HuH-7 (cell line): ENCODE results near the gene PFKFB3.
A peak's percentile ranks its signal among the peaks of the same experiment; 100 is the strongest.
"Not testable (repeated sequence)": the region's sequence is repeated elsewhere in the genome, so short reads cannot be mapped to it uniquely, and the experiment has no call there.

Source experiments
- DNase-seq: peaks from one replicate; pipeline ENCODE4 v3.0.0; 2011; ENCODE audit warnings: low spot score

Gene PFKFB3

DNA sequence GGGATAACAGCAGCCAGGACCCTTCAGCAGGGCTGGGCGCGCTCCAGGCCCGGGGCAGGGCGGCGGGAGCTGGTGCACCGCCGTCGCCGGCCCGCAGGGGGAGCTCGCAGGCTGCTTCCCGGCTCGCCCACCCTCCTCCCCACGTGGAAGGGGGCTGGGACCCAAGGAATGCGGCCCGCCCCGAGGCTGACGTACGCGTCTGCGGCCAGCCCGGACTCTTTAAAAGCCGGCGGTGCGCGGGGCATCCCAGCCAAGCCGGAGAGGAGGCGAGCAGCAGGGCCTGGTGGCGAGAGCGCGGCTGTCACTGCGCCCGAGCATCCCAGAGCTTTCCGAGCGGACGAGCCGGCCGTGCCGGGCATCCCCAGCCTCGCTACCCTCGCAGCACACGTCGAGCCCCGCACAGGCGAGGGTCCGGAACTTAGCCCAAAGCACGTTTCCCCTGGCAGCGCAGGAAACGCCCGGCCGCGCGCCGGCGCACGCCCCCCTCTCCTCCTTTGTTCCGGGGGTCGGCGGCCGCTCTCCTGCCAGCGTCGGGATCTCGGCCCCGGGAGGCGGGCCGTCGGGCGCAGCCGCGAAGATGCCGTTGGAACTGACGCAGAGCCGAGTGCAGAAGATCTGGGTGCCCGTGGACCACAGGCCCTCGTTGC is at the start of gene PFKFB3:
TSS of gene PFKFB3 (plus strand) at position 249 of the 647 bp plus-strand sequence. CDS start at position 578, 329 bp downstream.
- peak; percentile 99 for DNase-seq

- DNase-seq, result no peak
Observed at GRCh38 chr10:6153845-6154244, 48.9 kb upstream of the PFKFB3 start.

- no peak for DNase-seq
Observed at GRCh38 chr10:6154566-6154965, 48.2 kb upstream of the PFKFB3 start.

GRCh38 chr10:6158276-6158675 is 44.5 kb upstream of the PFKFB3 start:
- no peak for DNase-seq

GRCh38 chr10:6161921-6162320 is 40.8 kb upstream of the PFKFB3 start:
- no peak for DNase-seq

DNA sequence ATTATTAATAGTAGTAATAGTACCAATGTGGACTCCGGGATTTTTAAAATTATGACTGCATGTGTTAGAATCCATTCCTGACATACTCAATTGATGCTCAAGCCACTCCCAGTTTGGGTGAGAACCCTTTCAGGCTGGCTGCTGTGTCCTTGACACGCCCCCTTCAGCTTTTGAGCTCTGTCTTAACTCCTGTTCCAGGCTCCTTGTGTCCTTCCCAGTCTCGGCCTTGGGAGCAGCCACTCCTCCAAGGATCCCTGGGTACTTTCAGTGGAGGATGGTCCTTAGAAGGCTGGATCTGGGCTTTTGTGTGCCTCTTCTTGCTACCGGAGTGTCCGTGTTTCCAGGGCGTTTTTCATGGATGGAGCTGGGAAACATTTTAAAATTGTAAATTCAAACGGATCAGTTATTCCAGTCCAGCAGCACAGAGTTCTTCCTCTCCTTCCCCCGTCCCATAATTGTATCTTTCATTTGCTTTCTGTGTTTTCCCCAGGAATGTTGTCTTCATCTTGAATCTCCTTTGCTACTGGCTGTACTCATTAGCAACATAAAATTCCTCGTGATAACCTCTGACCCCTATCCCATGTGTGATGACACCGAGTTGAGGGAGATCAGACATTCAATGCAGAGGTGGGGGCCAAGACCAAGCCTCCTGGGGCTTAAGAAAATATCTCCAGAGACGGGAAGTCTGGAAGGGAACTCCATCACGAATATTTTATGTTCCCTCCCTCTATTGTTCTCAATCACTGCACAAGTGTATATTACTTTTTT is 40.0 kb upstream of the PFKFB3 start:
- DNase-seq, result no peak

DNA sequence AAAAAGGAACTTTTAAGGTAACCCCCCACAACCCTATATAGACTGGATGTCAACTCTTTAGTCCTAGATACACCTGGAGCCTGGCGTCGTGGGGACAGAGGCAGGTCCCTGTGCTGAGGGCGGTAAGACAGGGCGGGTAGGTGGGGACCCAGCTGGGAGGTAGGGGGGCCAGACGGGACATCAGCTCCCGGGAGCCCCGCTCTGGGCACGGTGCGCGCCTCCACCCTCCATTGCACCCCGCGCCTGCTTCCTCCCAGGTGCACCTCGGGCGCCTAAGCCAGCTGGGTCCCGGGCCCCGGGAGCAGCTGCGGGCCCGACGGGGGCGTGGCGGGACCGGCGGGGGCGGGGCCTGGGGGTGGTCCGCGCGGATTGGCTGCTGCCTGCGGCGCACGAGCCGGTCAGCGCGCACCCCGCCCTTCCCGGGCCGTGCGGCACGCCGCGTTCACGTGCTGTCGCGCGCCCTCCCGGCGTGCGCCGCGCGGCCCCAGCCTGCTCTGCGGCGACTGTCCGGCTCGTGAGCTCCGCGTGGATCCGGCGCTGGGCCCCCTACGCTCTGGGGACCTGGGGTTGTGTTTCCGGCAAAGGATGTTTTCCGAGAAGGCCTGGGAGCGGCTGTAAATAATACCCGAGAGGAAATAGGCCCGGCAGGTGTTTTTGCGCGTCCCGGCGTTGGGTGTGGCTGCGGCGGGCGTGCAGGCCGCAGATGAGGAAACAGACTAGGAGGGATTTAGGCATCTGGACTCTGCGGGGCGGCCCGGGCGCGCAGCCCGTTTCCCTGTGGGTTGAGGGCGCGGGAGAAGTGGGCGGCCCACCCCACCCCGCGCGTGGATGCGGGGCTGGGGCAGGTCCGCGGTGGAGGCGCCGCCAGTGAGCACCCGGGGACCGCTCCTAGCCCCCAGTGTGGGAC is 39.1 kb upstream of the PFKFB3 start:
- DNase-seq, result no peak

DNA sequence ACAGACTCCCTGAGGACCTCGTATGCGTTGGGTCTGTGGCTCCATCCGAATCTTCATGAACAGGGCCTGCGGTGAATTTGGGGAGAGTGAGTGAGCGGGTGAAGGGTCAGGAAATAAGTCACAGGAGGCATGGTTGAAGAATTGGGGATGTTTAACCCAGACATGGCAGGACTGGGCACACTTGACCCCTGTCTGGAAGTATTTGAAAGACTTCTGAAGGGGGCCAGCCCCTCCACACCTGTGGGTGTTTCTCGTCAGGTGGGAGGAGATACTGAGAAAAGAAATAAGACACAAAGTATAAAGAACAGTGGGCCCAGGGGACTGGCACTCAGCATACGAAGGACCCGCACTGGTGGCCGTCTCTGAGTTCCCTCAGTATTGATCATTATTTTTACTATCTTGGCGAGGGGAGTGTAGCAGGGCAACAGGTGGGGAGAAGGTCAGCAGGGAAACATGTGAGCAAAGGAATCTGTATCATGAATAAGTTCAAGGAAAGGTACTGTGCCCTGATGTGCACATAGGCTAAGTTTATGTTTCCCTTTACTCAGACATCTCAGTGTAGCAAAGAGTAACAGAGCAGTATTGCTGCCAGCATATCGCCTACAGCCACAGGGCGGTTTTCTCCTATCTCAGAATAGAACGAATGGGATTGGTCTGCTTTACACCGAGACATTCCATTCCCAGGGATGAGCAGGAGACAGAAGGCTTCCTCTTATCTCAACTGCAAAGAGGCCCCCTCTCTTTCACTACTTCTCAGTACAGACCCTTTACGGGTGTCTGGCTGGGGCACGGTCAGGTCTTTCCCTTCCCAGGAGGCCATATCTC is 38.2 kb upstream of the PFKFB3 start:
- DNase-seq, result no peak

DNA sequence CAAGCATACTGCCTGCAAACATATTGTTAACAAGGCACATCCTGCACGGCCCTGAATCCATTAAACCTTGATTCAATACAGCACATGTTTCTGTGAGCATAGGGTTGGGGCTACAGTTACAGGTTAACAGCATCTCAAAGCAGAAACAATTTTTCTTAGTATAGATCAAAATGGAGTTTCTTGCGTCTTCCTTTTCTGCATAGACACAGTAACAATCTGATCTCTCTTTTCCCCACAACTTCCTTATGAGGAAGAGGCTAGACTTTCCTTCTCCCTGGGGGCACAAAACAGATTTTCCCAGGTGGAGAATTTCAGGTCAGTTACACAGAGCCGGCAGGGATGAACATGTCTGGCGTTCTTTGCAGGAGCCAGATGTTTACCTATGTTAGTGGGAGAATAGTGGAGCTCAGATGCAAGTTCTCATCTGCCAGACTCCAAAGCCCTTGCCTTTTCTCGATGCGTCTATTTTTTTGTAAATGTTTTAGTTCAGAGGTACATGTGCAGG is 37.5 kb upstream of the PFKFB3 start:
- DNase-seq, result no peak

GRCh38 chr10:6165933-6166332 is 36.8 kb upstream of the PFKFB3 start:
- not testable (repeated sequence) for DNase-seq

DNA sequence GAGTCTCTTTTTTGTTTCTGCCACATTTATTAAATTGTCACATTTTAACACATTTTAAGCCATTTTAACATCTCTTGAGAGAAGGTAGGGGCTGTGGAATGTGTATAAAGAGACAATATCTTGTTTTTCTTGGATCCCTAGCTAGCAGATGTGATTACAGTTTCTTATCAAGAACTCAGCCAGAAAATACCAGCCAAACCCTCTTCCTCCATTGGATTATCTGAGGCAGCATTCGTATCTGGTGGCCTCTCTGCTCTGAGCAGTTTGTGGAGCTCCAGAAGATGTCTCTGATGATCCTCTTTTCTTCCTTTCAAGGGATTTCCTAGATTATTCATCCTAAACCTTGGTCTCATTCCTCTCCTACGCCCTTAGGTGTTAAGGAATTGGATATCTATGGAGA is 35.3 kb upstream of the PFKFB3 start:
- DNase-seq, result no peak

GRCh38 chr10:6168084-6168483 is 34.6 kb upstream of the PFKFB3 start:
- DNase-seq, result no peak

DNA sequence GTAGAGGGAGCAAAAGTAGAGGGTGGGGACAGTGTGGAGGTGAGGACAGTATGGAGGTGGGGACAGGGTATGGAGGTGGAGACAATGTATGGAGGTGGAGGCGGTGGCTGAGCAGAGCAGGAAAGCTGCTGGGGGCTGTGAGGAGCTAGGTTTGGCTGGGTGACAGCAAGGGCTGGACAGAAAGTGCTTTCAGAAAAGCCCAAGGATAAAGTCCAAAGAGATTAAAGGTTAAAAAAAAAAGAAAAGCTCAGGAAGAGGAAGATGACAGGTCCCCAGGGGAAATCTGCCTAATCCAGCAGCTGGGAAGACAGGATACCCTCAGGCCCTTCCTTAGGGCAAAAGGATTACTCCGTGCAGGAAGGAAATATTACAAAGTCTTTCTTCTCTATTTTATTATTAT is 32.1 kb upstream of the PFKFB3 start:
- DNase-seq, result no peak

- DNase-seq, result no peak
Observed at GRCh38 chr10:6171881-6172695, 30.6 kb upstream of the PFKFB3 start.

DNA sequence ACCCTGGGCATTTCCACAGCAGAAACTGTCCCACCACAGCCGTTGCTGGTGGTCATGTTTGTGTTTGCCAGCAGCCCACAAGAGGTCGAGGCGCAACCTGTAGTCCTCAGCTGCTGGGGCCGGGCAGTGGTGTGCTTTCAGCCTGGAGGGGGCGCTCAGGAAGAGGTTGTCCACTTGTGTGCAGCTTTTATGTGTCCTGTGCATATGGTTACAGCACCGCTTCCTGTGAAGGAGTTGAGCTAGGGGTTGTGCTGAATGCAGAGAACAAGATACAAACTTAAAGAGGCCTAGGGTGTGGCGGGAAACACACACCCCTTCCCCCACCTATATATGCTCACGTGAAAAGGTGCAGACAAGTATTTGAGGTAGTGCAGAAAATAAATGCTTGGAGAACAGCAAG is 29.5 kb upstream of the PFKFB3 start:
- peak; percentile 84 for DNase-seq

DNA sequence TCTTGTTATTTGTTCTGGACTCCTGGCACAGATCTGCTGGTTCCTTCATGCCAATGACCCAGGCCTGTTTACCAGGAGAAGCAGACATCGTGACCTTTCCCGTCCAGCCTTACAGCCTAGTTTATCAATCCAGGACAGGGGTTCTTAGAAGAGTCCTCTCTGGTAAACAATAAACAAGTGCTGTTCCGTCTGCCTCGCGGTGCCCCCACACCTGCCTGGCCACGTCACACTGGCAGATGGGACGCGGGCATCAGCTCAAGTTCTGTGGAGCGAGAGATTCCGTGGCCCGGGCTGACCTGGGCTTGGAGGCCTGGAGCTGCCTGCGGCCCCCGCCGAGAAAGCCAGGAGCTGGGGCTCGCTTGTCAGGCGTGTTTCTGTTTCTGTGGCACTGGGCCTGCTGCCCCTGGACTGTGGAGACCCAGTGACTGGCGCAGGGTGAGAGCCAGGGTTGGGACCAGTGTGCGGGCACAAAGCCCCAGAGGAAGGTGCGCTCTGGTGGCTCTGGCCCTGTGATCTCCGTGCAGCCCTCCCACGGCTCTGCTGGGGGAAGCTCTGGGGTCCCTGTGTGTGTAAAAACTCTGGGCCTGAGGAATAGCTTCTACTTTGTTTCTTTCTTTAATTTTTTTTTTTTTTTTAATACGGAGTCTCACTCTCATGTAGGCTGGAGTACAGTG is 28.4 kb upstream of the PFKFB3 start:
- no peak for DNase-seq

DNA sequence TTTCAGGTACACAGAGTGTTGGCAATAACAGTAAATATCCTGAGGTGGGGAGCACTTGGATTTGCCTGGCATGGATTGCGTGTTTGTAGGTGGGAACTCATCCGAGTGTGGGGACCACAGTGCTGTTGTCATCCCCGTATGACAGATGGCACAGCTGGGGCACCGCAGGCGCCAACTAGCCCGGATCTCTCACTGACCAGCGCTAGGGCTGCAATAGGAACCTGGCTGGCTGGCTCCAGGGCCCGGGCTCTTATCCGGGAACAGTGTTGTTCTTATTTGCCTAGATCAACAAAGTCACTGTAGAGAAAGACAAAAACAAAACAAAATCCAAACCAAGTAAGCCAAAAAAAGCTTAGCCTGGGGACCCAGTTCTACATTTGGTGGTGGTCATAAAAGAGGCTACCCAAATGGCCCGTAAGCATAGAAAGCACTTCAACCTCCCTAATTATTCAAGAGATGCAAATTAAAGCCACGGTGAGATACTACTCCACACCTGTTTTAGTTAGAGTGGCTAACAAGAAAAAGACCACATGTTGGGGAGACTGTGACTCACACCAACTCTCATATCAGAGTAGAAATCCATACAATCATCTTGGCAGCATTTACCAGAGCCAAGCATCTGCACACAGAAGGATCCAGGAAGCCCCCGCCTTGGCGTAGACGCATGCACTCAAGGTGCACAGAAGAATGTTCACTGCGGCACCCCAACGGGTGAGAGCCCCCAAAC is 27.2 kb upstream of the PFKFB3 start:
- DNase-seq, result no peak

DNA sequence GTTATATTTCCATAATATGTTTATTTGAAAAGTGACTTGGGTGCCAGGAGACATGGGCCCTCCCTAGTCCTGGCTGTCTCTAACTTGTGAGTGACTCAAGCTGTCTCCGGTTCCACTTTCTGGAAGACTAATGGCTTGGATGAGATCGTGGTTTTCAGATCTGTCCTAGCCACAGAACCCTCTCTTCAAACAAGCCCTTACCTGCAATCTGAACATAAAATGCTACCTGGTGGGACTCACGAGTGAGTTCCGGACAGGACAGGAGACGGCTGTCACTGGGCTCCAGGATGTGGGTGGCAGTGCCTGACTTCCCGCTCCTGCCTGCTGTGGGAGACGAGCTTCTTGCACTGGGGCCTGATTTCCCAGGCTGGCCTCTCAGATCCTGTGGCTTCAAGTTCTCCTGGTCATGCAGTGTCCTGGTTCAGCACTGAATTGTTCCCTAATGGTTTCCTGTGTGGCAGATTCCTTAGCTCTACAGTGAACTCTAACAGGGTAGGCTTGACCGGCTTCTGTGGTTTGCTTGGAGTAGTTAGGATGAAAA is 26.0 kb upstream of the PFKFB3 start:
- DNase-seq, result no peak

GRCh38 chr10:6177880-6178281 is 24.9 kb upstream of the PFKFB3 start:
- DNase-seq, result no peak
